Esophagus (tissue), 2 donors: ENCODE results near the gene UPP1. TPM values are rescaled to one million over a fixed set of nuclear protein-coding genes. Genes with fewer than 3 reads are reported as not detected.
A peak's percentile ranks its signal among the peaks of the same experiment; 100 is the strongest.

Experiments used
- H3K27ac ChIP-seq, 2 donors: one replicate each; pipeline ENCODE4 v1.5.1; 2013; ENCODE audit warnings: low read depth in 2 of 2, mild to moderate bottlenecking in 2 of 2, inconsistent platforms in 1 of 2, low read length in 1 of 2, moderate library complexity in 1 of 2
- H3K27me3 ChIP-seq, 2 donors: one replicate each; pipeline ENCODE4 v1.6.1; 2013; ENCODE audit warnings: low read length in 2 of 2, control low read depth in 1 of 2, mild to moderate bottlenecking in 1 of 2; ENCODE audit not compliant: insufficient read depth in 2 of 2, control insufficient read depth in 1 of 2
- H3K36me3 ChIP-seq, 2 donors: one replicate each; pipeline ENCODE4 v1.6.1; 2013; ENCODE audit warnings: low read length in 1 of 2; ENCODE audit not compliant: control insufficient read depth in 2 of 2, insufficient read depth in 2 of 2
- H3K4me1 ChIP-seq, 2 donors: one replicate each; pipeline ENCODE4 v1.6.1; 2013; ENCODE audit warnings: low read length in 1 of 2; ENCODE audit not compliant: control insufficient read depth in 2 of 2, insufficient read depth in 2 of 2
- H3K4me3 ChIP-seq, 2 donors: one replicate each; pipeline ENCODE4 v1.5.1; 2013; ENCODE audit warnings: low read length in 2 of 2, mild to moderate bottlenecking in 2 of 2, low read depth in 1 of 2, moderate library complexity in 1 of 2
- H3K9me3 ChIP-seq, 2 donors: one replicate each; pipeline ENCODE4 v1.6.1; 2013; ENCODE audit warnings: mild to moderate bottlenecking in 2 of 2, low read depth in 1 of 2, low read length in 1 of 2, moderate library complexity in 1 of 2; ENCODE audit not compliant: control insufficient read depth in 2 of 2, insufficient read depth in 1 of 2
- WGBS, 2 donors: extraction: QIAGEN DNeasy Blood & Tissue Kit; methylation state at CpG; one replicate each; pipeline ENCODE4 v1.1.7; 2013; 5-methylcytosine and 5-hydroxymethylcytosine counted together
- polyA plus RNA-seq, 2 donors: library from polyadenylated mRNA; stranded (reverse); fragments of 200-250 nt; gene quantifications; one replicate each; pipeline ENCODE4 v1.2.3, GENCODE V29; 2013
- donor health status: healthy with polysubstance abuse.
- donor health status: Bipolar disorder and iron deficiency.

Gene UPP1
- polyA plus RNA-seq, 2 donors: 134 to 211 TPM

DNA sequence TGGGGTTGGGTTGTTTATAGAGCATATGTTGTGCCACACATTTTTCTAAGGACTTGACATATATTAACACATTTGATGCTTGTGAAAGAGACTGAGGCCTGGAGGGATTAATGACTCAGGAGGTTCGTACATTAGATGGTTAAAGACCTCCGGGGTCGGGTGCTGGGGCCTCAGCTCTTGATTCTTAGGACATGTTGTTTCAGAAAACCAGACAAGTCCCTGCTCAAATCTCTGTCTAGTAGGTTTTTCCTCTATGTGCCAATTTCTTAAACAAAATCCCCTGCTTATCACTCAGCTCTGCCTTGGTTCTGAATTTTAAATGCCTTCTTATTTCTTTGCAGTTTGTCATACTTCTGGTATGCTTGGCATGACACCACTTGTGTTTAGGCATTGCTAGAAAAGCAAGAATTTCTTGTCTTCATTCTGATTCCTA is 5.8 kb downstream of the UPP1 start:
- peak overlapping the region; percentile 85 to 89 for H3K27ac ChIP-seq
- H3K36me3 ChIP-seq: peaks cover 4 to 12% of the 10 kb centered on the region in 2 donors
- no peaks in the 10 kb centered on the region for H3K9me3 ChIP-seq
- peak overlapping the region in 1 of 2 donors; percentile 15 for H3K4me3 ChIP-seq
- no peaks in the 10 kb centered on the region for H3K27me3 ChIP-seq
- 52 to 71% methylated on average over 3 of the region's 3 CpGs for WGBS, 2 donors
- peaks cover 4 to 6% of the 10 kb centered on the region in 2 donors for H3K4me1 ChIP-seq

DNA sequence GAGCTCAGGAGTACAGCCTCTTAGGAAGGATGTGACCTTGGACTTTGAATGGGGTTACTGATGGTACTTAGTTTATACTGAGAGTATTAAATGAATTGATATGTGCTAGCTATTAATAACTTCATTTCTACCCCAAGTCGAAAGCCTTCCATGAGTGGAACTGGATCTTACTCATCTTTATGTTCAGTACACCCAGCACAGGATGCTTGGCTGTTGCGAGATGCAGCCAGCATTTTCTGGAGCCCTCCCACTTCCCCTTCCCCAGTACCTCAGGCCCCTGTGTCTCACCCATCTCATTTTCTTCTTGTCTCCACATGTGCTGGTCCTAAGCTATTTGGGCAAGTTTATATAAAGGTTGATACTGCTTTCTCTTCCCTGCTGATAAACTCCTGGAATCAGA is 7.2 kb downstream of the UPP1 start:
- peaks cover 2 to 4% of the 10 kb centered on the region in 2 donors for H3K4me1 ChIP-seq
- peaks cover 4 to 14% of the 10 kb centered on the region in 2 donors for H3K36me3 ChIP-seq
- WGBS, 2 donors: 60 to 74% methylated on average over 2 of the region's 2 CpGs
- H3K27me3 ChIP-seq: no peaks in the 10 kb centered on the region
- H3K4me3 ChIP-seq: no peak overlapping the region
- no peaks in the 10 kb centered on the region for H3K9me3 ChIP-seq
- peak overlapping the region in 1 of 2 donors; percentile 75 for H3K27ac ChIP-seq

DNA sequence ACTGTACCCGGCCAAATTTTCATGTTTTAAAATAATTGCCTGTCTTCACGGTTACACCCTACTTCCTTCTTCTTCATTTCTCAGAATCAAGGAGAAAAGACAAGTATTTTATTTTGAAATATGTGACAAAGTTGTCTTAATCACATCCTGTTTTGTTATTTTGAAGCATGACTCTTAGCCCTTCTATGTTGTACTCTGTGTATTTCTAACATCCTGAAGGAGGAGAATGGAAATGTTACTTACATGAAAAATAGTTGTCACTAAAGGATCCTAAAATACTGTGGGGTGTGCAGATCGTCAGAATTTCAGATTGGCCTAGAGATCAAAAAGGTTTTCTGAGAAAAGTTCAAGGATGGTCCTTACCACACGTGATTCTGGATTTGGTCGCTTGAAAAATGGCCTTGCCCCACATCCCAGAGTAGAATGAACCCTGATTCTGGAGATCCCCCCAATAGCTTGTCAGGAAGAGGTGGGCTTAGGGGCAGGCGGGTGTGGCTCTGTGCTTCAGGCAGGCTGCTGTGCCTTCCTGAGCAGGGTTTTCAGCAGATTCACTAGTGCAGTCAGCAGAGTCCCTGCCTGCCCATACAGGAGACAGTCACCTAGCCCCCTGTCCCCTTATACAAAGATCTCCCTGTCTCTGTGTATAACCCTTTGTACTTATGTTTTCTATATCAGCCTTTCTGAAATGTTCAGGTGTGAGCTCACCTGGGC is 8.6 kb downstream of the UPP1 start:
- 58 to 59% methylated on average over 6 of the region's 6 CpGs for WGBS, 2 donors
- no peaks in the 10 kb centered on the region for H3K27me3 ChIP-seq
- peak overlapping the region in 1 of 2 donors; percentile 81 for H3K27ac ChIP-seq
- H3K4me3 ChIP-seq: no peak overlapping the region
- H3K36me3 ChIP-seq: peaks cover 10 to 17% of the 10 kb centered on the region in 2 donors
- peaks cover 0 to 2% of the 10 kb centered on the region in 2 donors for H3K9me3 ChIP-seq
- H3K4me1 ChIP-seq: peaks cover 2 to 4% of the 10 kb centered on the region in 2 donors

DNA sequence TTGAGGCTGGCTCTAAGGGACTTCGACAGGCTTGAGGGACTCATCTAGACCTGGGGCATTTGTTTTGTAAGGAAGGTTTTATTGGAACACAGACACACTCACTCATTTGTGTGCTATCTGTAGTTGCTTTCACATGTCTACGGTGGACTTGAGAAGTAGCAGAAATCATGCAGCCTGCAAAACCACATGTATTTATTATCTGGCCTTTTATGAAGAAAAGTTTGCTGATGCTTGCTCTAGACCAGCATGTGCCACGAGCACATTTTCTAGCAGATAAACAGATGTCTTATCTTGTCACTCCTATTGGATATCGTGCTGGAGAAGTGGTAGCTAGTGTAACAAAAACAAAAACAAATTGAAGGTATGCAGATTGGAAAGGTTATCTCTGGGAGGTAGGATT is 9.8 kb downstream of the UPP1 start:
- WGBS, 2 donors: 85% methylated on average over 4 of the region's 4 CpGs
- Histone ChIP-seq H3K36me3 (peaks cover 13 to 21% of the 10 kb centered on the region in 2 donors), H3K4me1 (peaks cover 2% of the 10 kb centered on the region in 2 donors), H3K4me3 (no peak overlapping the region), H3K9me3 (peaks cover 0 to 2% of the 10 kb centered on the region in 2 donors), H3K27me3 (no peaks in the 10 kb centered on the region), H3K27ac (no peak overlapping the region)

DNA sequence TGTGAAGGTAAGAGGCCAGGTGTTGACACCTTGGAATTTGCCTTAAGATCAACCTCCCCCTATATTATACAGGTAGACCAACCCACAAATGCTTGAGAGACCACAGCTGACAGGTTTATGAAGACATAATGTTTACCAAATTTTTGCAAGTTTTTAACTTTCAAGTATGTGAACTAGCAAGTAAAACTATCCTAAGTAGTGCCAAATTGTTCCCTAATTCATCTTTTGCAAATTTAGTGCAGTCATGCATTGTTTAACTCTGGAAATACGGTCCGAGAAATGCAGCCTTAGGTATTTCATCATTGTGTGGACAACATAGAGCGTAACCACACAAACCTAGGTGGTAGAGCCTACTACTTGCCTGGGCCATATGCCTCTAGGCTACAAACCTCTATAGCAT is 10.7 kb downstream of the UPP1 start:
- peaks cover 13 to 20% of the 10 kb centered on the region in 2 donors for H3K36me3 ChIP-seq
- H3K4me1 ChIP-seq: peaks cover 2% of the 10 kb centered on the region in 2 donors
- H3K9me3 ChIP-seq: peaks cover 0 to 2% of the 10 kb centered on the region in 2 donors
- WGBS, 2 donors: 80 to 83% methylated on average over 3 of the region's 3 CpGs
- H3K27me3 ChIP-seq: no peaks in the 10 kb centered on the region
- no peak overlapping the region for H3K27ac ChIP-seq
- H3K4me3 ChIP-seq: no peak overlapping the region

DNA sequence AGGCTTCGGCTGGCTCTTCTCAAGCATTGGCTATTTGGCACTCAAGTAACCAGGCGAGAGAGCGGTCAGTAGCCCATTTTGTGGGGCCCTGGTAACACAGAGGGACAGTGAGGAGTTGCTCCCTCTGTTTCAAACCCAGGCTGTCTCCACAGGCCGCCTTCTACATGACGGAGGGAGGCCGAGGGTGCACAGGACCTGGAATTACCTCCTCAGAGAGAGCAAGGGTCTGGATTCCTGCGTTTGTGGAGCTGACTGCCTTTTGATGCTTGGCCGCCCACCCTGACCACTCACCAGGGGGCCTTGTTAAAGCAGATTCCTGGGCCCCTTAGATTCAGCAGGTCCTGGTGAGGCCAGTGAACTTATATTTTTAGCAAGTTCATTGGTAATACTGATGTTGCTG is 12.3 kb downstream of the UPP1 start:
- Histone ChIP-seq H3K4me3 (no peak overlapping the region), H3K27me3 (no peaks in the 10 kb centered on the region), H3K27ac (no peak overlapping the region), H3K4me1 (no peaks in the 10 kb centered on the region), H3K9me3 (peaks cover 0 to 2% of the 10 kb centered on the region in 2 donors), H3K36me3 (peaks cover 13 to 15% of the 10 kb centered on the region in 2 donors)
- WGBS, 2 donors: 94 to 99% methylated on average over 8 of the region's 8 CpGs

DNA sequence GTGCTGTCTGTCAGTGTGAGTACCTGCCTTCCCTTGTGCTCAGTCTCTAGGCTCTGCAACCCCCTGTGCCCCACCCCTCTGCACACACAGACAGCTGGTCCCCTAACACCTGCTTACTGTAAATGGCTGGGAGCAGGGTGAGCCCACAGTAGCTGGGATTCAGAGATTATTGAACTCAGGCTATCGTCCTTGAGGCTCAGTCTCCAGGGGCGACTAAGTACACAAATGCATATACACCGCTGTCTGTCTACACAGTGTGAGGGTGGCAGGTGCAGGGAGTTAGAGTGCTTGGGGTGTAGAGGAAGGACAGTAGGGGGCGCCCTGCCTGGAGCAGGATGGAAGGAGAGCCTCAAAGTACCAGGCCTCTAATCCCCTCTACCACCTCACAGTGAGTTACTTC is 12.9 kb downstream of the UPP1 start:
- WGBS, 2 donors: 78 to 91% methylated on average over 4 of the region's 4 CpGs
- H3K27me3 ChIP-seq: no peaks in the 10 kb centered on the region

DNA sequence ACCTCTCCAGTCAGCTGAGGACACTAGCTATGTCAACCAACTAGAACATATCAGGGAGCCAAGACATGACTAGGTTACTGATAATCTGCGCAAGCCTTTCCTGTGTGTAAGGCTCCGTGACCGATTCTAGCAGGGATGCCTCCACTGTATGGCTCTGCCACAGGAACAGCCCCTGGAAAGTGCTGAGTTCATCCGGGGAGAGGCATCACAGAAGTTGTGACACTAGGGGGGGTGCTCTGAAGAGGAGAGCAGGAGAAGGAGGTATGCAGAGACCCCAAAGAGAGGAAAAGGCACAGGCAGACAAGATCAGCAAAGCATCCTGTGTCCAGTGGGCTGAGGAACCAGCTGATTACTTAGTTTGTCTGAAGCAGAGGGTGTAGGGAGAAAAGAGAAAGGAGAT is 13.5 kb downstream of the UPP1 start:
- peaks cover 19 to 22% of the 10 kb centered on the region in 2 donors for H3K36me3 ChIP-seq
- H3K27ac ChIP-seq: no peak overlapping the region
- H3K4me3 ChIP-seq: no peak overlapping the region
- no peaks in the 10 kb centered on the region for H3K4me1 ChIP-seq
- no peaks in the 10 kb centered on the region for H3K27me3 ChIP-seq
- peaks cover 0 to 2% of the 10 kb centered on the region in 2 donors for H3K9me3 ChIP-seq
- 95 to 99% methylated on average over 4 of the region's 4 CpGs for WGBS, 2 donors

More for the DNA sequence above, 12.9 kb downstream of the UPP1 start:
- Histone ChIP-seq H3K9me3 (peaks cover 0 to 2% of the 10 kb centered on the region in 2 donors), H3K4me1 (no peaks in the 10 kb centered on the region), H3K36me3 (peaks cover 15 to 16% of the 10 kb centered on the region in 2 donors), H3K27ac (no peak overlapping the region), H3K4me3 (no peak overlapping the region)

DNA sequence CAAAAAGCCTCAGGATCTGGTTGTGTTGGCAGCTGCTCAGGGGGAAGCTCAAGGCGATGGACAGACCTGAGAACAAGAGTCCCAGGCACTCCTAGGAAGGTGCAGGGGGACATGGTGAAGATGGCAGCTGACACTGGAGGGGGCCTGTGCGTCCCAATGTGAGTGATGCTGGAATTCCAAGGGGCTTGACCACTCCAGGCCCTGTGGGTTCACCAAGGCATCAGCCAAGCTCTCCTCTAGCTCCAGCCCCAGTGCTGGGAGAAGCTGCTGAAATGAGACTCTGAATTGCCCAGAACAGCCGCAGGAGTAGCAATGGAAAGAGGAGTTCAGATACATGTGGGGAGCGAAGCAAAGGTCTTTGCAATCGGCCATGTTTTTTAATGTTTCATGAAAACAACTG is 16.0 kb downstream of the UPP1 start:
- H3K27ac ChIP-seq: no peak overlapping the region
- 93 to 96% methylated on average over 5 of the region's 5 CpGs for WGBS, 2 donors
- no peak overlapping the region for H3K4me3 ChIP-seq
- no peaks in the 10 kb centered on the region for H3K4me1 ChIP-seq
- no peaks in the 10 kb centered on the region for H3K27me3 ChIP-seq
- peaks cover 25 to 30% of the 10 kb centered on the region in 2 donors for H3K36me3 ChIP-seq
- H3K9me3 ChIP-seq: peaks cover 0 to 2% of the 10 kb centered on the region in 2 donors
